DLD1 (cell line): Measurements from ENCODE around the gene CTDSPL.
"Not testable (repeated sequence)": the region's sequence is repeated elsewhere in the genome, so short reads cannot be mapped to it uniquely, and the experiment has no call there.

Experiments used
- in situ Hi-C: cut with HindIII; loops from 2 replicates; pipeline ENCODE4 v1.10.0; 2017; ENCODE audit warnings: low sequenced_read_pairs

CTDSPL gene

GRCh38 chr3:37963016-37963415 lies 101.3 kb downstream of the CTDSPL start:
- in situ Hi-C loops: loop anchor here (5.0 kb wide), 1 partner anchor 81 kb away; no protein-coding TSS in a partner anchor

- in situ Hi-C loops: loop anchor here (5.0 kb wide), 1 partner anchor 81 kb away; no protein-coding TSS in a partner anchor
Measured at GRCh38 chr3:37963635-37964034, 102.0 kb downstream of the CTDSPL start.

GRCh38 chr3:37964146-37964545 lies 102.5 kb downstream of the CTDSPL start:
- in situ Hi-C loops: loop anchor here (5.0 kb wide), 1 partner anchor 82 kb away; no protein-coding TSS in a partner anchor

- in situ Hi-C loops: loop anchor here (5.0 kb wide), 1 partner anchor 82 kb away; no protein-coding TSS in a partner anchor
Measured at GRCh38 chr3:37964716-37965115, 103.0 kb downstream of the CTDSPL start.

GRCh38 chr3:37967260-37967881 lies 105.7 kb downstream of the CTDSPL start:
- in situ Hi-C loops: no loop called here

- in situ Hi-C loops: no loop called here
Measured at GRCh38 chr3:37968199-37968598, 106.5 kb downstream of the CTDSPL start.

- in situ Hi-C loops: no loop called here
Measured at GRCh38 chr3:37968813-37969595, 107.3 kb downstream of the CTDSPL start.

GRCh38 chr3:37969596-37970100 lies 108.0 kb downstream of the CTDSPL start:
- in situ Hi-C loops: no loop called here

GRCh38 chr3:37970802-37971201 lies 109.1 kb downstream of the CTDSPL start:
- in situ Hi-C loops: no loop called here

- in situ Hi-C loops: no loop called here
Measured at GRCh38 chr3:37971467-37971866, 109.8 kb downstream of the CTDSPL start.

GRCh38 chr3:37972056-37972455 lies 110.4 kb downstream of the CTDSPL start:
- in situ Hi-C loops: not testable (repeated sequence)

GRCh38 chr3:37973246-37974054 lies 111.8 kb downstream of the CTDSPL start:
- in situ Hi-C loops: no loop called here

- in situ Hi-C loops: no loop called here
Measured at GRCh38 chr3:37974121-37975083, 112.7 kb downstream of the CTDSPL start.

GRCh38 chr3:37979541-37980461 lies 118.1 kb downstream of the CTDSPL start:
- in situ Hi-C loops: no loop called here

GRCh38 chr3:37980462-37981347 lies 119.0 kb downstream of the CTDSPL start:
- in situ Hi-C loops: no loop called here

GRCh38 chr3:37981348-37981664 lies 119.6 kb downstream of the CTDSPL start:
- in situ Hi-C loops: no loop called here

- in situ Hi-C loops: no loop called here
Measured at GRCh38 chr3:37982331-37982730, 120.7 kb downstream of the CTDSPL start.

- in situ Hi-C loops: no loop called here
Measured at GRCh38 chr3:37984051-37984450, 122.4 kb downstream of the CTDSPL start.
